ENCODE measurements around the gene TGFB3. TPM values are rescaled to one million over a fixed set of nuclear protein-coding genes. Genes with fewer than 3 reads are reported as not detected.

The TGFB3 gene
- total RNA-seq, 1 experiment from 2014 or later, result 1.6 TPM

DNA sequence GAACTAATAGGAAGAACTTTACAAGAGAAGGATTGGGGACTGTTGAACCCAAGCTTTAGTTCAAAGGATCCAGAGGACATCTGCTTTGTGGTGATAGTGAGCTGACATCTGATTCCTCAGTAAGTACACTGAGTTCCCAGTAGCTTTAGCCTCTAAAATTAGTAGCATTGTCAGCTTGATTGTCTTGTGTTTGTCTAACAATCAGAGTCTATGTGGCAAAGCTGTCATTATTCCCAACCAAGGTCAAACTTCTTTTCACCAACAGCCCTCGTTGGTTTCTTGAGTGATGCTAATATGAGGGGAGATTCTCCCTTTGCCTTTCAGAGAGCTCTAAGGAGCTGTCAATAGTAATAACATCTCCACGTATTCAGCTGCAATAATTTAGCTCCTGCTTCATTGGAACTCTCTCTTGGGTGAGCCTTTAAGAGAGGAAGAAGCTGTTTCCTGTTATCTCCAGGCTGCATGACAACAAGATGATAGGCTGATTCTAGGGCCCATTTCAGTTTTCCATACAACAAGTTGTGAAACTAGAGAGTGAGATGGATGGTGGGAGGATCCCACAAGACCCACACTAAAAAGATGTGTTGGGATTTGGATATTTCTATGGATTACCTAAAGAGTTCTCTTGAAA lies 46.7 kb downstream of the TGFB3 start:
- Histone ChIP-seq H3K36me3 (ENCODE audit: control insufficient read depth in 1 of 2, insufficient read depth in 2 of 2, low read length in 2 of 2) (no peaks in the 10 kb centered on the region), H4K20me1 (ENCODE audit: insufficient read depth) (no peaks in the 10 kb centered on the region), H2AFZ (ENCODE audit: low read depth, low read length, poor library complexity, severe bottlenecking) (no peak overlapping the region), H3K4me2 (ENCODE audit: low read length) (no peak overlapping the region), H3K9me3 (ENCODE audit: control insufficient read depth in 1 of 2, insufficient read depth in 1 of 2, low read depth in 1 of 2, low read length in 2 of 2) (no peaks in the 10 kb centered on the region), H3K9me2 (ENCODE audit: insufficient read depth) (no peaks in the 10 kb centered on the region), H3K79me2 (ENCODE audit: insufficient read depth, low read length) (no peaks in the 10 kb centered on the region), H3K27me3 (ENCODE audit: insufficient read depth, low read length) (no peaks in the 10 kb centered on the region), H3K4me3 (replicated peaks in 1 of 2; ENCODE audit: low read depth in 1 of 2, low read length in 2 of 2) (no peak overlapping the region), H3K9ac (ENCODE audit: low read length) (no peak overlapping the region), H3K27ac (ENCODE audit: low read depth, low read length) (no peak overlapping the region), H3K4me1 (ENCODE audit: control insufficient read depth in 1 of 2, insufficient read depth in 2 of 2, low read length in 2 of 2) (no peaks in the 10 kb centered on the region)
- ChIA-PET CTCF (no interaction called here), RAD21 (ENCODE audit: low non-redundant PET in 1 of 2, low total read pairs in 2 of 2, uncharacterized antibody in 2 of 2, unreplicated experiment in 2 of 2) (no interaction called here), POLR2A (interaction anchor here (0.5 kb wide), 1 partner anchor 441 kb away, joined by 3 read pairs; the partner anchor contains the start of gene ESRRB)
- BruUV-seq (replicated peaks), result no TSS peak
- no peak for DNase-seq (ENCODE audit: low read depth, low spot score)
- ATAC-seq, result no peak
- intact Hi-C loops (cut with micrococcal nuclease), result no loop called here
- TF ChIP-seq YY1 (IDR thresholded peaks at IDR 0.05; ENCODE audit: extremely low read depth, insufficient replicate concordance, low read depth, low read length) (no peak), CTCF (IDR thresholded peaks at IDR 0.05 in 2 of 3, conservative IDR thresholded peaks at IDR 0.05 in 1 of 3; ENCODE audit: borderline replicate concordance in 1 of 3, insufficient read depth in 1 of 3, low read depth in 2 of 3, low read length in 2 of 3) (no peak), ELF1 (IDR thresholded peaks at IDR 0.05; ENCODE audit: borderline replicate concordance, low read depth) (no peak), POLR2AphosphoS5 (IDR thresholded peaks at IDR 0.05; ENCODE audit: low read depth, low read length) (no peak), POLR2A (IDR thresholded peaks at IDR 0.05; ENCODE audit: borderline replicate concordance, extremely low read depth, insufficient read depth, insufficient read length) (no peak), SP1 (IDR thresholded peaks at IDR 0.05; ENCODE audit: low read depth) (no peak), SRF (IDR thresholded peaks at IDR 0.05; ENCODE audit: low read depth) (no peak), TCF7L2 (IDR thresholded peaks at IDR 0.05; ENCODE audit: borderline replicate concordance, extremely low read depth, insufficient read depth, insufficient read length) (no peak), EZH2 (IDR thresholded peaks at IDR 0.05) (no peak), JUND (IDR thresholded peaks at IDR 0.05) (no peak), ZNF274 (IDR thresholded peaks at IDR 0.05; ENCODE audit: low read depth, low read length) (no peak)
- TF ChIP-seq, protein P1, sequence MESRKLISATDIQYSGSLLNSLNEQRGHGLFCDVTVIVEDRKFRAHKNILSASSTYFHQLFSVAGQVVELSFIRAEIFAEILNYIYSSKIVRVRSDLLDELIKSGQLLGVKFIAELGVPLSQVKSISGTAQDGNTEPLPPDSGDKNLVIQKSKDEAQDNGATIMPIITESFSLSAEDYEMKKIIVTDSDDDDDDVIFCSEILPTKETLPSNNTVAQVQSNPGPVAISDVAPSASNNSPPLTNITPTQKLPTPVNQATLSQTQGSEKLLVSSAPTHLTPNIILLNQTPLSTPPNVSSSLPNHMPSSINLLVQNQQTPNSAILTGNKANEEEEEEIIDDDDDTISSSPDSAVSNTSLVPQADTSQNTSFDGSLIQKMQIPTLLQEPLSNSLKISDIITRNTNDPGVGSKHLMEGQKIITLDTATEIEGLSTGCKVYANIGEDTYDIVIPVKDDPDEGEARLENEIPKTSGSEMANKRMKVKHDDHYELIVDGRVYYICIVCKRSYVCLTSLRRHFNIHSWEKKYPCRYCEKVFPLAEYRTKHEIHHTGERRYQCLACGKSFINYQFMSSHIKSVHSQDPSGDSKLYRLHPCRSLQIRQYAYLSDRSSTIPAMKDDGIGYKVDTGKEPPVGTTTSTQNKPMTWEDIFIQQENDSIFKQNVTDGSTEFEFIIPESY (IDR thresholded peaks at IDR 0.05; ENCODE audit: extremely low read depth, insufficient replicate concordance, low read length), result no peak
